NCI-H1436 (cell line): ENCODE data around the gene MT1F.
A peak's percentile ranks its signal among the peaks of the same experiment; 100 is the strongest.
"Not testable (repeated sequence)": the region's sequence is repeated elsewhere in the genome, so short reads cannot be mapped to it uniquely, and the experiment has no call there.

Experiments
- DNase-seq: peaks from one replicate; lab custom pipeline; 2025; lab: John Stamatoyannopoulos, UW

The MT1F gene

DNA sequence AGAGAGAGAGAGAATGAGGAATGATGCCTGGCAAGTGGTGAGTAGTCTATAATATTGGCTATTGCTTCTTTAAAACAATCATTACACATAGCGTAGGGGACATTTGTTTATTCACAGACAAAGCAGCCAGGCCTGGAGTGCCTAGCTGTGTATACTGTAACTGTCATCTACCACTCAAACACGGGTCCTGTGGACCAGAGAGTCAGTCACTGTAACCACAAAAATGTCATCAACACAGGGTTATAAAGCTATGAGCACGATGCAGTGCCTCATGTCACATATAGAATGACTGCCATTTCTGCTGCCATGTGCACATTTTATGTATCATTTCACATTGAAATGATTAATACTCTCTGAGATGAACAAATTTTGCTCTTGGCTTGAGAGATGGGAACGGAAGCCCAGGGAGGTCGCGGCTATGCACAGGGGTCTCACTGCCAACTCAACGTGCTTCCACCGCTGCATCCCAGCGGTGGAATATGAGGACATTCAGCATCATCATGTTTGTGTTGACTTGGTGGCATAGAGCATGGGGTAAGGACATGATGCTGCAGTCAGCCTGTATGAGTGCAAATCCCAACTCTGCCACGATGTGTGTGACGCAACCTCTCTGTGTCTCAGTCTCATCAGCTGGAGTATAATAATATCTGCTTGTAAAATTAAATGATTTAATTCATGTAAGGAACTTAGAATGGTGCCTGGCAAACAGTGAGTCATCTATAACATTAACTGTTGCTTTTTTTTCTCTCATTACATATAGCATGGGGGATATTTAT, 15.2 kb downstream of the MT1F start:
- DNase-seq, result no peak

DNA sequence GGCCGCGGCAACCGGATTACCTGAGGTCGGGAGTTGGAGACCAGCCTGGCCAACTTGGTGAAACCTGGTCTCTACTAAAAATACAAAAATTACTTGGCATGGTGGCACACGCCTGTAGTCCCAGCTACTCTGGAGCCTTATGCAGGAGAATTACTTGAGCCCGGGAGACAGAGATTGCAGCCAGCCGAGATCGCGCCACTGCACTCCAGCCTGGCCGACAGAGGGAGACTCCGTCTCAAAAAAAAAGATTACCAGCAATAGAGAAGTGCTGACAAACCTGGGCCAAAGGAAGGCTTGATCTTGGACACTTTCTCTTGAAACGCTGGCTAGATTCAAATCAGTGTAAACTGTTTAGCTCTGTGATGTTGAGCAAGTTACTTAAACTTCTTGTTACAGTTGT, 16.2 kb downstream of the MT1F start:
- DNase-seq, result no peak

DNA sequence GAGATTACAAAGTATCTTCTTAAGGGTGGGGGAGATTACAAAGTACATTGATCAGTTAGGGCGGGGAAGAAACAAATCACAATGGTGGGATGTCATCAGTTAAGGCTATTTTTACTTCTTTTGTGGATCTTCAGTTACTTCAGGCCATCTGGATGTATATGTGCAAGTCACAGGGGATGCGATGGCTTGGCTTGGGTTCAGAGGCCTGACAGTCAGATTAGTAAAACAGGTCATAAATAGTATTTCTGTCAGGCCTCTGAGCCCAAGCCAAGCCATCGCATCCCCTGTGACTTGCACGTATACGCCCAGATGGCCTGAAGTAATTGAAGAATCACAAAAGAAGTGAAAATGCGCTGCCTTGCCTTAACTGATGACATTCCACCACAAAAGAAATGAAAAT, 16.8 kb downstream of the MT1F start:
- DNase-seq, result not testable (repeated sequence)

DNA sequence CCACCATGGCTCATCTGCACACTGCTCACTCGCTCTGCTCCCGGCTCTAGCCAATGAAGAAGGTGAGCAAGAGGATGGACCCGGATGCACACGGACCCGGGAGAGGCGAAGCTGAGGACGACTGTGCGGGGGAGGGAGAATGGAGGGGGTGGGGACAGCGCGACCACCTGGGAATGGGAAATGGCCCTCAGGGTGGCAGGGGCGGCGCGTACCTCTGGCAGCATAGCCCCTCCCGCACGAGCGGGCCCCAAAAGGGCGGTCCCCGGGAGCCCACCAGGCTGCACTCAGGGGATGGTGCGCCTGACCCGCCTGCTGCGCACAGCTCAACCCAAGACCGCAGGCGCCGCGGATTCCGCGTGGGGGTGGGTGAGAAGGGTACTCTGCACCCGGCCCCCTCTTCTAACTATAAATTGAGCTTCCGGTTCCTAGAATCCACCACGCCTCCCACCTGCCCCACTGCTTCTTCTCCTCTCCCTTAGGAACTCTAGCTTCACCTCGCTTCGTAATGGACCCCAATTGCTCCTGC, 18.0 kb downstream of the MT1F start:
- DNase-seq, result no peak

DNA sequence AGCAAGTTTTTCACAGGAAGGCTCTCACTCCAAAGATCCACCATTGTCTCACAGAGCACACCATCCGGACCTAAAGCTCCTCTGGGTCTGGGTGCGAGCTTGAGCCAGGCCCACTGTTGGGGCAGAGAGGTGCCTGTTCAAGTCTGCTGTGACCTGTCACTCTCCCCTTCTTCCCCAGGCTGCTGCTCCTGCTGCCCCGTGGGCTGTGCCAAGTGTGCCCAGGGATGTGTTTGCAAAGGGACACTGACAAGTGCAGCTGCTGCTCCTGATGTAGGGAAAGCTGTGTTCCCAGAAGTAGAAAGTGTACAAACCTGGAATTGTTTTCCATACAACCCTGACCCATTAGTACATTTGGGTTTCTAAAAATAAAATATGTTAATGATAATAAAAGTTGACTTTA, 19.7 kb downstream of the MT1F start:
- no peak for DNase-seq

DNA sequence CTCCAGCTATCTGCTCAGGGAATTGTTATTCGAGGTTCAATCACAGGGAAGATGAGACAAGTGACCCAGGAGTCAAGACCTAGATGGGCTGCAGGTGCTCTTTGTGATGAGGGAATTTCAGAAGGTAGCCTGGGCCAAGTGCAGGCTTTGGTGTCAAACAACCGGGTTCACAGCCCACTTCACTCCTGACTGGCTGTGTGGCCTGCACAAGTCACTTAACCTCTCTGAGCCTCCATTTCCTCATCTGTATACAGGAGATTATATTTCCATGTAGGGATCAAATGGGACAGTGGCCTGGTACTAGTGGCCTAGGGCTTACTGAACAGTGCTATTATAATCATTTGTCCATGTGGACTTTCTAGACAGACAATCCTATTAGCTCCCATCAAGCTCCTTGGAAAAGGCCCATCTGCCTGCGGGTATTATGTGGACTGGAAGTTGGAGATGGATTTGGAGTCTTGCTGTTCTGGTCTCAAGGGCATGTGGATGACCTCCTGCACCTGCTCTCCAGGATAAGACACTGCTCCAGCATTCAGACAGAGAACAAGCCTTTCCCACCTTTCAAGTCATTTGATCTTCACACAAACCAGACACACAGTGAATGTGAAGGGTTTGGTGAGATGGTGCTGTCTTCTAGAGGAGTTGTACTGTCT, 21.4 kb downstream of the MT1F start:
- no peak for DNase-seq

DNA sequence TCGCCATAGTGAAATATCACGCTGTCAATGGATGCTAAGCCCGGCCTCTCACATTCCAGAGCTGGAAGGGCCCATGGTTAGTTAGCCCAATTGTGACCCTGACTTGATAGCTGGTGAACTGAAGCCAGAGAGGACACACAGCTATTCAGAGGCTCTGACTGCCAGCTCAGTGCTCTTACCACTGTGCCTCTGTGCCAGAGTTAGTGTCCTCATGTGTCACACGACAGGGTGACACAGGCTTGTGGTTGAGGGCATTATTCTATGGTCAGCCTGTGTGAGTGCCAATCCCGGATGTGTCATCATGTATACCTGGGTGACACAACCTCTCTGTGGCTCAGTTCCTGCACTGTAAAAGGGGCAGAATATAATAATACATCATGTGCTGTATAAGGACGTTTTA, 22.1 kb downstream of the MT1F start:
- DNase-seq, result no peak

DNA sequence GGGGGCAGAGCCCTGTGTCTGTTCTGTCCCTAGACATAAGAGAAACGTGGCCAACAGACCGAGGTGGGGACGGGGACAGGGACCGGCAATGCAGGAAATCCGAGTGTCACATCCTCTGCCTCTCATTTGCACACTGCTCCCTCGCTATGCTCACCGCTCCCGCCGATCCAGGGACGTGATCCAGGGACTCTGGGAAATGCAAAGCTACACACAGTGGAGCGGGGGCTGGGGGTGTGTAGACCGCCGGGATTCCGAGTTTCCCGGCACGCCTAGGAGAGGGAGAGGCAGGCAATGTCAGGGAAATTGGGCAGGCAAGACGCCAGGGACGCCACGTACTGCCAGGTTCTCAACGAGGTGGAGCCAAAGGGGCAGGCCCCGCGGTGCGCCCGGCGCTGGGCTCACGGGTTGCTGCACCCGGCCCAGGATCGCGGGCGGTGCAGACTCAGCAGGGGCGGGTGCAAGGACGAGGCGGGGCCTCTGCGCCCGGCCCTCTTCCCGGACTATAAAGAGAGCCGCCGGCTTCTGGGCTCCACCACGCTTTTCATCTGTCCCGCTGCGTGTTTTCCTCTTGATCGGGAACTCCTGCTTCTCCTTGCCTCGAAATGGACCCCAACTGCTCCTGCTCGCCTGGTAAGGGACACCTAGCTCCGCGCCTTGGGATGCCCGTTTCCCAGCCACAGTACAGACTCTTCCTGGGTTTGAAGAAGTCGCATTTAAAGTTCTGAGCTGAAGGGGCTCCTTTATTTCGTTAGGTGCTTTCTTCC, 24.4 kb downstream of the MT1F start, which contains the start of gene MT1X:
TSS of gene MT1X (plus strand) at position 532 of the 764 bp plus-strand sequence. CDS start at position 603, 71 bp downstream.
- DNase-seq, result peak; percentile 79

DNA sequence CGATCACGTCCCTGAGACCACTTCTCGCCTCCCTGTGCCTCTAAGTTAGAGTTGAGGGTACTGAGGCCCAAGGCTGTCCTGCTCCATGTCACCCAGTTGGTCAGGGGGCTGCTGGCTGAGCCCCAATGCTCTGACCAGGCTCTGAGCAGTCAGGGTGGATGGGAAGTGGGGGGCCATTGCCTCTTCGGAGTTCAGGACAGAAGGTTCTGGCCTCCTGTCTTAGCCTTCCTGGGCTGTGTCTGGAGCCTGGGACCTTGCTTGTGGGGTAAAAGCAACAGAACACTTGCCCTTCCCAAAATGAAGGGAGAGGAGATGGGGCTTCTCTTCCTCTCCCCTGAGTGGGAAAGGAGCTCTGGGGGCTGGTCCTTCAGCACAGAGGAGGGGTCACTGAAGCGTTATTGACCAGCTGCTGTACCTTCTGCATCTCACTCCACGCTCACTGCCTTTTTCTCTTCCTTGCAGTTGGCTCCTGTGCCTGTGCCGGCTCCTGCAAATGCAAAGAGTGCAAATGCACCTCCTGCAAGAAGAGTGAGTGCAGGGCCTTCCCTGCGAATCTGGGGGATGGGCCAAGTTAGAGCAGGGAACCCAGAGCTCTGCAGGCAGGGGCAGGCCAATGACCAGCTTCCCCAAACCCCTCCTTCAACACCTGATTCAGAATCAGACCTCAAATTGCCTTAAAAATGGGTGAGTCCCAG, 25.1 kb downstream of the MT1F start:
- DNase-seq, result no peak

DNA sequence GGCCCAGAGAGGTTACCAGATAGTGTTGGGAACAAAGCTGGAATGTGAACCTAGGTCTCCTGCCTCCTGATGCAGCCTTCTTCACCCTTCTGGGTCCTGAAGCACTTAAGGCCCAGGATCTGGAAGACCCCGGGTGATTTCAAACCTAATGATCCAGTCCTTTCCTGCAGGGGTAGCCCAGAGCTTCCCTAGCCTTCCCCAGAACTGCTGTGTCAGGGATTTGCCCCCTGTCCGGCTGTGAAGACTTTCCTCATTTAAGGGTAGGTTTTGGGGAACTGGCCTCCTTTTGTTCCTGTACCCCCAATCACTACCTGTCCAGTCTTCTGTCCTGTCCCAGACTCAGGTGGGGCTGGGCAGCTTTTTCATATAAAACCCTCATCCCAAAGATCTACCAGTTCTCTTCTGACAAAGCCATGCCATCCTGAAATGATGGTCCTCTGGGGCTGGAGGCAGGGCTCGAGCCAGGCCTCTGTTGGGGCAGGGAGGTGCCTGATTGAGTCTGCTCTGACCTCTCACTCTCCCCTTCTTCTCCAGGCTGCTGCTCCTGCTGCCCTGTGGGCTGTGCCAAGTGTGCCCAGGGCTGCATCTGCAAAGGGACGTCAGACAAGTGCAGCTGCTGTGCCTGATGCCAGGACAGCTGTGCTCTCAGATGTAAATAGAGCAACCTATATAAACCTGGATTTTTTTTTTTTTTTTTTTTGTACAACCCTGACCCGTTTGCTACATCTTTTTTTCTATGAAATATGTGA, 25.8 kb downstream of the MT1F start:
- no peak for DNase-seq

DNA sequence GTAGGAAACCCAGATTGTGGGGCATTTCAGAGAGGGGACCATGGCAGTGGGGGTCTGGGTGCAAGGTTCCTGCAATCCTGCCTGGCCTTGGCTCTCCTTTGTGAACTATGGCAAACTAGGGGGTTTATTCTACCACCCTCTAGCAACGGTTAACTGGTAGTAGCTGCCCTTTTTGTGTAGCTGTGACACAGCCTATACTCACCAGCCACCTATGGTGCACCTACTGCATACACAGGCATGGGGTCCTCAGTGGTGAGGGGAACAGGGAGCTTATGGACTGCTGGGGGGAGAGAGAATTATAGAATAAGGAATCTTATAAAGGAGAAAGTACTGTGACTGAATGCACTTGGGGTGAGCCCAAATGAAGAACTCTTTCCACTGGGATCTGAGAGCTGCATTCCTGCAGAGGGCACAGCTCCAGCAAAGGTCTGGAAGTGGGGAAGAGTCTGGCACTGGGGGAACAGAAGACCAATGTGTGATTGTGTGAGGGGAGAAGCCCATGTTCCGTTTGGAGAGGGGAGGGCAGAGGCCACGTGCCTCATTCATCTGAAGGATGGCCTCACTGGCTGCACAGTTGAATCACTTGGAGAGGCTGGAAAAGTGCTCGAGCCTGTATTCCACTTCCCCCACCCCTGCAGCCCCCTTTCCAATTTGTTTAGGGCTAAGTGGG, 26.6 kb downstream of the MT1F start:
- DNase-seq, result no peak

DNA sequence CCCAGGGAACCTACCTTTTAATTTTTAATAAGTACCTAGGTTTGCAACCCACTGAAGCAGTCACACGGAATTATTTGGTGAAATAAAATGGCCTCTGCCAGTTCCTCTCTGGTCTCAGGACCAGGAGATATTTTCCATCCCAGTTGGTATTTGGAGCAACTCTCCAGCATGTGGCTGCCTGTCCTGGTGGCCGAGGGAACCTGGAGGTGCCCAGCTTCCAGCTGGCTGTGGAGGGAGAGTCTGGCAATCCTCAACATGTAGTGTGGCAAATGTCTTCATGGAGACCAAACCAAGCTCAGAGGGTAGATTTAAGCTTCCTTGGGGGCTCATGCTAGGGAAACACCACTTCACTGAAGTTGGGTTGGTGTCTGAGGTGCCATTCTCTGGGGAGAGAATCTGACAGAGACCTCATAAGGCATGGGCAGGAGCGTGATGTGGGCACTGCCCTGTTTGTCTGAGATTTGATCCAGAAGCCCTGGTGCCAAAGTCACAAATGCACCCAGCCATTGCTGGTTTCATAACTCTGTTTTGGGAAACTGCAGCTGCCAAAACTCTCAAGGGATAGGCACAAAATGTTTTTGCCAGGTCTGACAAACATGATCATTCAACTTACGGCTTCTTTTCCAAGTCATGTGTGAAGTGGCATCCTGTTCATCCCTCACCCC, 27.3 kb downstream of the MT1F start:
- no peak for DNase-seq

DNA sequence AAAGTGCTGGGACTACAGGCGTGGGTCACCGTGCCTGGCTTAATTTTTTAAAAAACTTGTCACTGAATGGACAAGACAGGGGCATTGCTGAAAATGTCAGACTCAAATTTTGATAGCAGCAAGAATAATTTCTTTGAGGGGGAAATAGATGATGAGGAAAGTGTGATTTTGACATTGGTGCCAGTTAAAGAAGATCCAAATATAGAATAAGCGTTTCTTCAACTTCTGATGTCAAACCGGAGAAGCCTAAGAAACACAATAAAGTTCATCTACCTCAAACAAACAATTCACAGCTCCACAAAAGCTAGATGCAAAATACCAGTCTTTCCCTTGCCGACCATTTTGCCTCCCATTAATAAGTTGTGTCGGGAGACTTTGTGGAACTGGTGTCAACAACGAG, 29.0 kb downstream of the MT1F start:
- DNase-seq, result no peak

DNA sequence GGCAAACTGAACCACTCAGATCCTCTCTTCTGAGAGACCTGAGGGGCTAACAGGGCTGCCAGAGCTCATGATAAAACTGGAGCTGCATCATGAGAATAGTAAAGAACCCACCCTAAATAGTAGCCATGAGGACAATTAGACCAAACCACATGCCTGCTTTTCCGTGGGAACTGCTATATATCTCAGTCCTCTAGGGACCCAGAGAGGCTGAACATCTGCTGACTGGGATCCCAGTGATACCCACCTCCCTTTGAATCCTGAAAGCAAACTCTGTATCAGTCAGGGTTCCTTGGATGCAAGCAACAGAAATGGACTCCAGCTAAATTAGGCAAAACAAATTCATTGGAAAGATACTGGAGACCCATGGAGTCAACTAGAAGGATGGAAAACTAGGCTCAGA, 31.0 kb downstream of the MT1F start:
- DNase-seq, result no peak

DNA sequence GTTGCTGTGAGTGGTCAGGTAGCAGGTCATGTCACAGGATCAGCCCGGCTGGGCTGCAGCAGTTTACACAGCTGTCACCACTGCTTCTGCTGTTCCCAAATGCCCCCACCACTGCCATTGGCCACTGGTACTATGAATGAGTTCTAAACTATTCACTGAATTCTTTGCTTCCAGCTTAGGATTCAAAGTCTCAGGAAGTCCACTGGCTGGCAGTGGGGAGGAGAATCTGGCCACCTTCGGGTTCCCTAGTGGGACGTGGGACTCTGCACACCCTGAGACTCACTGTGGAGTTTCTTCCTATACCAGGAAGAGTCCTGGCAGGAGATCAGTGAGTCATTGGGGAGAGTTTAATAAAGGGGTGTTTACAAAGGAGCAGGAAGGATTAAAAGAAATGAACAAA, 31.4 kb downstream of the MT1F start:
- no peak for DNase-seq

DNA sequence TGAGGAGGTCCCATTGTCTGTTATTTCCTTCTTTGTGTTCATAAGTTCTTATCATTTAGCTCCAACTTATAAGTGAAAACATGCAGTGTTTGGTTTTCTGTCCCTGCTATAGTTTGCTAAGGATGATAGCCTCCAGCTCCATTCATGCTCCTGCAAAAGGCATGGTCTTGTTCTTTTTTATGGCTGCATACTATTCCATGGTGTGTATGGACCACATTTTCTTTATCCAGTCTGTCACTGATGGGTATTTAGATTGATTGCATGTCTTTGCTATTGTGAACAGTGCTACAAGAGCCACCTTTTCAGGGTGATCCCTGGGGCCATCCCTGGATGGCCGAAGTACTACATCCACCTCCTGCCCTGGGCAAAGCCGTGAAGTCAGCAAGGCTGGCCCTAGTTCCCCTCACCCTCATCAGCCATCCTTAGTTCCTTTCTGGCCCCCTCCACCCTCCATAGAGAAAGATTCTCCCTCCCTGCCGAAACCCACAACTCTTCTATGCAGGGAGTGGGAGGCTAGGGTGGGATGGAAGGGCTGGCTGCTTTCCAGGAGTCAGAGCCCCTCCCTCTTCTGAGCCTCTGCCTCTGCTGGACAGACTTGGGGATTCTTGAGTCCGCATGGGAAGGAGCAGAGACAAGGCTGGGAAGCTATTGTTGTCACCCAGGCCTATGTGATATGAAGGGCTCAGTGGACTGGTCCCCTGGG, 32.8 kb downstream of the MT1F start:
- no peak for DNase-seq

DNA sequence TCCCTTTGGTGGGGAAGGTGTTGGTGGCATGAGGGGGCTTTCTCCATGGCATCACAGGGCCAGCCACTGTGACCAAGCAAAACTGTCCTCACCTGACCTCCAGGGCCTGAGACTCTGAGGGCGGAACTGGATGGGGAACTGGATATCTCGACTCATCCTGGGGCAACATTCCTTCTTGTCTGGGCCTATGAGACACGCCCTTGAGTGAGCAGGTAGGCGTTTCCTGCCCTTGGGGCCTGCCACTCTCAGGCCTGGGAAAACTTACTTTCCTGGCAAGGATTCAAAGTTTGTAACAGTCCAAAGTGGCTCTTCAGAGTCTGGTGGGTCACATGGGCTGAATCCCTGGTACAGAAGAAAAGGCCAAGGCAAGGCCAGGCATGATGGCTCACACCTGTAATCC, 34.1 kb downstream of the MT1F start:
- no peak for DNase-seq

DNA sequence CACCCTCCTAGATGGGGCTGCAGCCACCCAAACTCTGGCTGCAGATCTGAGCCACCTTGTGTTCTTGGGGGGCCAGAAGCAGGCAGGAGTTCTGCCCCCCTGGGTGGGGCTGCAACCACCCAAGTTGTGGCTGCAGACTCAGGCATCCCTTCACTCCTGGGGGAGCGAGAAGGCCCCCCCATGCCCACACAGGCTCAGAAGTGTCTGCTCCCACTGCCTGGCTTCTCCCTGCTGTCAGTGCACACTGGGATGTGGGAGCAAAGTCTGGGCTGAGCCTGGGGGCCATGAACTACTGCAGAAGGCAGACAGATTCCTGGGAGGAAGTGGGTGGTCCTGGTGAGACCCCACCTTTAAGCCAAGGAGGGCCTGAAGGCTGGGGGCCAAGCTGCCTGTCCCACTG, 37.5 kb downstream of the MT1F start:
- no peak for DNase-seq

DNA sequence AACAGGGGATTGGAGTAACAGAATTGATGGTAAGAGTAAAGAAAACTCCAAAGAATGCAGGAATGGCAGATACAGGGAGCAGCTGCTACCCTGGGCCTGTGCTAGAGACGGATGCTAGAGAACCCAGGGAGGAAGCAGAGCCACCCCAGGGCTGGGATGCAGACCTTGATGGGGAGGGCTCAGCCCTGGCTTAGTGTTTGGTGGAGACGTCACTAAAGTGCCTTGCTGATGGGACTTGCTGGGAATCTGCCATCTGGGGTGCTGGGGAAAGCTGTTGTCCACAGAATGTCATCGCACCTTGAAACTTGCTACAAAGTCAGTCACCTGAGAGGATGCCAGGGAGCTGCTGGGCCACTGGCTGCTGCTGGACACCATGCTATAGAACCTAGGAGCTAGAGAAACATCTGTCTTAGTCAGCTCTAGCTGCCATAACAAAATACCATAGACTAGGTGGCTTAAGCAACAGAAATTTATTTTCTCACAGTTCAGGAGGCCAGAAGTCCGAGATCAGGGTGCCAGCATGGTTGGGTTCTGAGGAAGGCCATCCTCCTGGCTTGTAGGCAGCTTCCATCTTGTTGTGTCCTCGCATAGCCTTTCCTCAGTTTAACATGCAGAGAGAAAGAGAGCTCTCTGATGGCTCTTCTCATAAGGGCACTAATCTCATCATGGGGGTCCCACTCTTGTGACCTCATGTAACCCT, 39.8 kb downstream of the MT1F start:
- no peak for DNase-seq
